ENCODE data around the gene LRRC9.
A peak's percentile ranks its signal among the peaks of the same experiment; 100 is the strongest.
"Not testable (repeated sequence)": the region's sequence is repeated elsewhere in the genome, so short reads cannot be mapped to it uniquely, and the experiment has no call there.

Gene LRRC9

GRCh38 chr14:59952141-59952540 lies 32.2 kb downstream of the LRRC9 start:
- DNase-seq (ENCODE audit: low read depth in 2 of 3, low spot score in 1 of 3) = not testable (repeated sequence)

DNA sequence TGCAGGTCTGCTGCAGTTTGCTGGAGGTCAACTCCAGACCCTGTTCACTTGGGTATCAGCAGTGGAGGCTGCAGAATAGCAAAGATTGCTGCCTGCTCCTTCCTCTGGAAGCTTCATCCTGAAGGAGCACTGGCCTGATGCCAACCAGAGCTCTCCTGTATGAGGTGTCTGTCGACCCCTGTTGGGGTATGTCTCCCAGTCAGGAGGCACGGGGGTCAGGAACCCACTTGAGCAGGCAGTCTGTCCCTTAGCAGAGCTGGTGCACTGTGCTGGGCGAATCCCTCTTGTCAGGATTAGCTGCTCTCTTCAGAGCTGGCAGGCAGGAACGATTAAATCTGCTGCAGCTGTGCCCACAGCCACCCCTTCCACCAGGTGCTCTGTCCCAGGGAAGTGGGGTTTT lies 37.9 kb downstream of the LRRC9 start:
- not testable (repeated sequence) for DNase-seq (ENCODE audit: low read depth in 2 of 3, low spot score in 1 of 3)

GRCh38 chr14:59959668-59960067 lies 39.7 kb downstream of the LRRC9 start:
- no peak for DNase-seq (ENCODE audit: low read depth in 2 of 3, low spot score in 1 of 3)

GRCh38 chr14:59961518-59962062 lies 41.6 kb downstream of the LRRC9 start:
- DNase-seq (ENCODE audit: low read depth in 2 of 3, low spot score in 1 of 3) = no peak

DNA sequence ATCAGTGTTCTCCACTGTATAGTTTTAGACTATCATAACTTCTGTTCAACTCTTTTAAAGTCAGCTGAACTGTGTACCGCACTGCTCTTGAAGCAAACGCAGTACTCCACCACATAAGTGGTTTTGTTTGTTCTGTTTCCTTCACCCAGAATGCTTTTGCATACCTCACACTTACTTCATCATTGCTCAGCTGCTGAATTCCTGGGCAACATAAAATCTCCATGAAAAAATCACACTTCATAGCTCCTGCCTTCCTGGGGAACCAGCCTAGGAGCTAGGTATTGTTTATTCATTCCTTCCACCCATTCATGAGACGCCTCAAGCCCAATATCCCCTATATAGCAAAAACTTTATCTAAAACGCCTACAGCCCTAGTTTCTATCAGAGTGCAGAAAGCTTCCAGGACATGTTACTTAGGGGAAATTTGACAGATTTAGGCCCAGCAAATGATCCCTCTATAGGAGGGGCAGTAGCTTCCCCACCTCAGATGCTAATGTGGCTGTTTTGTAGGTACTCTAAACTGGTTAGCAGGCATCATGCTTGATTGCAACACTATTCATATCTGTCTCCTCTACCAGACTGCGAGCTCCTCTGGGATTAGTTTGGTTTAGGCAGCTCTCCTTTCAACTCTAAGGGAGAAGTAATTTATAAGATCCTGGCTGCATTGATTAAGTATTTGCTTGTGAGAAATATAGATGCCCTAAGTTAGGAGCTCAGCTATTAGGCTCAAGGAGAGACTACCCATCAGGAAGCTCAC lies 44.5 kb downstream of the LRRC9 start:
- no peak for DNase-seq (ENCODE audit: low read depth in 2 of 3, low spot score in 1 of 3)

DNA sequence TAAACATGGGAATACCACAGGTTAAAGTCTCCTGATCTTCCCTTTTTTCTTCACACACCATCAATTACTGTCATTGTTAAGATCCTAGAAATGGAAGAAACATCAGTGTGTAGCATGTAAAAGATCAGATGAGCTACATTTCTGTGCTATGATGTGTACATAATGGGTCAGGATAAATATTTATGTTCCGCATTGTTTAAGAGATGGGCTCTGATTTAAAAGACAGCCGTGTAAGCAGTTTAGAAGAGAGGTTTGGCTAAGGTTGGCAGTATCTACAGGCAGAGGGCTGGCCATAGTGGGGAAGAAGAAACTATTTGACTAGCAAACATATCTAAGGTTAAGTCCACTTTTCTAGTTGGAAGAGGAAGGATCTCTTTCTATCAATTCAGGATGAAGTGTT lies 49.4 kb downstream of the LRRC9 start:
- DNase-seq (ENCODE audit: low read depth in 2 of 3, low spot score in 1 of 3) = no peak

DNA sequence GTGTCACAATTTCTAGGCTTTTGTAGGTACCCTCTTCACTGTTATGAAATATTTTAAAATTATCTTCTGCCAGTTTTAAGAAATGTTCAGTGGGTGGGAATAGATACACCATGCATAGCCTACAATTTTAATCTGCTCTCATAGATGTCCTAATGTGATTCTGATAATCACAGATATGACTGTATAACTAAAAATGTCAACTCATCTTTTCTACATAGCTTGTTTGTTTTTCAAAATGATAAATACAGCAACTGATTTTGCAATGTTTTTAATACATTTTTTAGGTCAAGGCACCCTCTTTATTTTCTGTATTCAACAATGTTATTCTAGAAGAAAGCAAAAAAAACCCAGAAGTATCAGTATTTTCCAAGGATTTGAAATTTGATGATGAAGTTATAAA lies 61.6 kb downstream of the LRRC9 start:
- DNase-seq (ENCODE audit: low read depth in 2 of 3, low spot score in 1 of 3) = no peak

GRCh38 chr14:59983048-59983447 lies 63.1 kb downstream of the LRRC9 start:
- DNase-seq (ENCODE audit: low read depth in 2 of 3, low spot score in 1 of 3) = no peak

GRCh38 chr14:59986556-59987059 lies 66.7 kb downstream of the LRRC9 start:
- DNase-seq (ENCODE audit: low read depth in 2 of 3, low spot score in 1 of 3) = no peak

DNA sequence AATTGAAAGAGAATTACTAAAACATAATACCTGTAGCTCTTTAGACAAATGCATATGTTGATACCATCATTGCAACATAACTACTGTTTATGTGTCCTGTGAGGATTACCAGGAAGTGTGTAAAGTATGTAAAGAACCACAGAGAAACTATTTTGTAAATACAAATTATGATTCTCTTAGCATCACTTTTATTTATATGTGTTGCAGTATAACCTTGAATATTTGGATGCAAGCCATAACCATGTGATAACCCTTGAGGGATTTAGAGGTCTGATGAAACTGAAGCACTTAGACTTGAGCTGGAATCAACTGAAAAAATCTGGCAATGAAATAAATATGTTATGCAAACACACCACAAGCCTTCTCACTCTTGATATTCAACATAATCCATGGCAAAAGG lies 77.5 kb downstream of the LRRC9 start:
- no peak for DNase-seq (ENCODE audit: low read depth in 2 of 3, low spot score in 1 of 3)

GRCh38 chr14:59997966-59998365 lies 78.0 kb downstream of the LRRC9 start:
- no peak for DNase-seq (ENCODE audit: low read depth in 2 of 3, low spot score in 1 of 3)

DNA sequence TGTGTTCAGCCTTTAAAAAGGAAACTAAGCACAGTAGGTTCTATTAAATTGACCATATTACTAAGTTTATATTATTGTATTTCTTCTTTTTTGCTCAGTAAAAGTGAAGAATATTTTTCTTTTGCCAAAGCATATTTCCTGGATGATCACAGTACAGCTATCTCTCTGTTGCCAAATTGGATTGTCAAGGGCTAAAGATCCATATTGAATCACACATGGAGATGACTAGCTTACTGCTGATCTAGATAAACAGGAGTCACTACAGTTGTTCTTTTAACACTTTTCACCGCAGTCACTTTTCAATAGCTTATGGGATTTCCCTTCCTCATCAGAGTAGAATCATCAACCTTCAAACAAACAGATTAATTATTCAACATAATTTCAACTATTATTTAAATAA lies 78.6 kb downstream of the LRRC9 start:
- no peak for DNase-seq (ENCODE audit: low read depth in 2 of 3, low spot score in 1 of 3)

DNA sequence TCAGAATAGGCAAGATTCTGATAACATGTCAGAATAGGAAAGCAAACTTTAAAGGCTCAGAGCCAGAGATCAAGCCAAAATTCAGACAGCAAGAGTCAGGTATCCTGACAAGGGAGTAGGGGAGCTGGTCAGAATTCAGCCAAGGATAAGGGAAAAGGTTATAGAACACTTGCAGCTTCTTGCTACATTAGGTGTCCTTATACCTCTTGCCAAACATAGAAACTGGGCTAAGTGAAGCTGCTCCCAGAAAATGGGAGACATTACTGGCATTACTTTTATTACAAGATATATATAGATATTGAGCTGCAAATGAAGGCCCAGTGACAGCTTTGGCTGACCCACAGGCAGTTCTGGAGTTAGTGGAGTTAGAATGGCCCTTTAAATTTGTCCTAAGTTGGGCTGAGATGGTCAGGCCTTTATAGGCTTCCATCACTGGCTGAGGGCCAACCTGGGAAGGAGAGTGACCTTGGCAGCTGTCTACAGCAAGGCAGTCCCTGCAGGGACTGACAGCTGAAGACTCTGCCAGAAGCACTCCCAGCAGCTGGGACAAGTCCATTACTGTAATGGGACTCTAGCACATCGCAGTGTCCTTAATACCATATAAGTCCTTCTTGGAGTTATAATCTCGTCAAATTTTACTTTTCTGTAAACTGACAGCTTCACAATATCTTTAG lies 83.0 kb downstream of the LRRC9 start:
- DNase-seq (ENCODE audit: low read depth in 2 of 3, low spot score in 1 of 3) = no peak

- DNase-seq (ENCODE audit: low read depth in 2 of 3, low spot score in 1 of 3) = no peak
These were observed 84.0 kb downstream of the LRRC9 start for GRCh38 chr14:60003991-60004390.

GRCh38 chr14:60008042-60008441 lies 88.1 kb downstream of the LRRC9 start:
- no peak for DNase-seq (ENCODE audit: low read depth in 2 of 3, low spot score in 1 of 3)

- not testable (repeated sequence) for DNase-seq (ENCODE audit: low read depth in 2 of 3, low spot score in 1 of 3)
These were observed 90.3 kb downstream of the LRRC9 start for GRCh38 chr14:60010263-60010662.

GRCh38 chr14:60014402-60014801 lies 94.5 kb downstream of the LRRC9 start:
- DNase-seq (ENCODE audit: low read depth in 2 of 3, low spot score in 1 of 3) = no peak

GRCh38 chr14:60021619-60022018 lies 101.7 kb downstream of the LRRC9 start:
- no peak for DNase-seq (ENCODE audit: low read depth in 2 of 3, low spot score in 1 of 3)

GRCh38 chr14:60025571-60025970 lies 105.6 kb downstream of the LRRC9 start:
- no peak for DNase-seq (ENCODE audit: low read depth in 2 of 3, low spot score in 1 of 3)

DNA sequence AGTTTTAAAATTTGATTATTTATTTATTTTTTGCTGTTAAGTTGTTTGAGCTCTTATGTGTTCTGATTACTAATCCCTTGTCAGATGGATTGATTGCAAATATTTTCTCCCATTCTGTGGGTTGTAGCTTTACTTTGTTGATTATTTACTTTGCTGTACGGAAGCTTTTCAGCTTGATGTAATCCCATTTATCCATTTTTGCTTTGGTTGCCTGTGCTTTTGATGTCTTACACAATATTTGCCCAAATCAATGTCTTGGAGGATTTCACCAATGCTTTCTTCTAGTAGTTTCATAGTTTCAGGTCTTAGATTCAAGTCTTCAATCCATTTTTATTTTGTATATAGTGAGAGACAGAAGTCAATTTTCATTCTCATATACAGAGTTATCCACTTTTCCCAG lies 115.2 kb downstream of the LRRC9 start:
- no peak for DNase-seq (ENCODE audit: low read depth in 2 of 3, low spot score in 1 of 3)

GRCh38 chr14:60047976-60048375 lies 128.0 kb downstream of the LRRC9 start:
- DNase-seq (ENCODE audit: low read depth in 2 of 3, low spot score in 1 of 3) = not testable (repeated sequence)

DNA sequence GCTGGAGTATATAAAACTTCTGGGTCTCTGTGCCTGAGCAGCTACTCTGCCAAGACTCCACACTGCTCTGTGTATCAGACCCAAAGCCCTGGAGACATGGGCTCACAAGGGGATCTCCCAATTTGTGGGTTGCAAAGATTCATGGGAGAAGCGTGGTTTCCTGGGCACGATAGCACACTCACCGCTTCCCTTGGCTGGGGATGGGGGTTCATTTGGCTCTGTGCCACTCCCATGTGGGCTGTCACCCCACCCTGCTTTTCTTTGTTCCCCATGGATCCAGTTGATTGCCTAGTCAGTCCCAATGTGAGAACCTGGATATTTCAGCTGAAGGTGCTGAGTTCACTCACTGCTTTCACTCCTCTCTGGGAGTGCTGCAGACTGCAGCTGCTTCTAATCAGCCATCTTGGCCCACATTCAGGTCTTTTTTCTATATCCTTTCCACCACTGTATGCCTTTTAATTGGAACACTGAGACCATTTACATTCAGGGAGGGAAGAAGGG lies 131.8 kb downstream of the LRRC9 start:
- peak in 1 of 3 donors; percentile 4 for DNase-seq (ENCODE audit: low read depth in 2 of 3, low spot score in 1 of 3)
